GM23338 (cell line): ENCODE measurements around the gene NEK11. TPM values are rescaled to one million over a fixed set of nuclear protein-coding genes. Genes with fewer than 3 reads are reported as not detected.

Experiments used
- ATAC-seq: fragments of 200-7000 bp; cut with Tn5 transposase; 3 replicates; pipeline ENCODE4 v1.9.1; 2020
- DNase-seq: peaks from one replicate; pipeline ENCODE4 v3.0.0-alpha.2; 2015; ENCODE audit warnings: low spot score
- H2AFZ ChIP-seq: fragments of 200-600 bp; sonication (generic); 2 replicates; pipeline ENCODE4 v1.8.0; 2016; ENCODE audit warnings: antibody characterized with exemption, mild to moderate bottlenecking, moderate library complexity
- H3F3A ChIP-seq: fragments of 200-600 bp; sonication (generic); replicated peaks from 2 replicates; pipeline ENCODE4 v1.8.0; 2017; ENCODE audit warnings: antibody characterized with exemption, mixed run types, low read depth
- H3K27ac ChIP-seq: fragments of 200-600 bp; sonication (generic); 2 replicates; pipeline ENCODE4 v1.6.1; 2016; ENCODE audit warnings: low read depth
- H3K27me3 ChIP-seq: fragments of 200-600 bp; sonication (generic); 2 replicates; pipeline ENCODE4 v1.8.0; 2016; ENCODE audit warnings: mild to moderate bottlenecking, mixed run types, moderate library complexity; ENCODE audit not compliant: insufficient read depth
- H3K36me3 ChIP-seq: fragments of 200-600 bp; sonication (generic); 2 replicates; pipeline ENCODE4 v1.8.0; 2016; ENCODE audit warnings: mild to moderate bottlenecking; ENCODE audit not compliant: insufficient read depth
- H3K4me1 ChIP-seq: fragments of 200-600 bp; sonication (generic); 2 replicates; pipeline ENCODE4 v1.8.0; 2016; ENCODE audit warnings: mild to moderate bottlenecking, moderate library complexity; ENCODE audit not compliant: insufficient read depth
- H3K4me2 ChIP-seq: fragments of 200-600 bp; sonication (generic); 2 replicates; pipeline ENCODE4 v1.7.1; 2017; ENCODE audit warnings: mixed run types
- H3K4me3 ChIP-seq: fragments of 200-600 bp; sonication (generic); 2 replicates; pipeline ENCODE4 v1.6.1; 2016; ENCODE audit warnings: mixed run types
- H3K79me2 ChIP-seq: fragments of 200-600 bp; sonication (generic); replicated peaks from 2 replicates; pipeline ENCODE4 v1.8.0; 2017; ENCODE audit warnings: mild to moderate bottlenecking; ENCODE audit not compliant: insufficient read depth
- H3K9me2 ChIP-seq: fragments of 200-600 bp; sonication (generic); 2 replicates; pipeline ENCODE4 v1.8.0; 2017; ENCODE audit not compliant: insufficient read depth
- H4K20me1 ChIP-seq: fragments of 200-600 bp; sonication (generic); replicated peaks from 2 replicates; pipeline ENCODE4 v1.8.0; 2017; ENCODE audit warnings: mild to moderate bottlenecking; ENCODE audit not compliant: insufficient read depth
- H3K27ac Mint-ChIP-seq: 2 replicates; pipeline ENCODE4 v1.8.0; 2020; ENCODE audit warnings: inconsistent platforms, mild to moderate bottlenecking, moderate library complexity, mixed read lengths
- H3K27me3 Mint-ChIP-seq: 3 replicates; pipeline ENCODE4 v1.8.0; 2022; ENCODE audit warnings: low read depth, mild to moderate bottlenecking, moderate library complexity, mixed read lengths, inconsistent platforms; ENCODE audit not compliant: insufficient read depth, poor library complexity
- H3K36me3 Mint-ChIP-seq: 3 replicates; pipeline ENCODE4 v1.8.0; 2021; ENCODE audit warnings: low read depth, mild to moderate bottlenecking, inconsistent platforms, moderate library complexity, mixed read lengths
- H3K4me1 Mint-ChIP-seq: 3 replicates; pipeline ENCODE4 v1.8.0; 2020; ENCODE audit warnings: mild to moderate bottlenecking, inconsistent platforms, mixed read lengths
- H3K4me3 Mint-ChIP-seq: 3 replicates; pipeline ENCODE4 v1.8.0; 2021; ENCODE audit warnings: moderate library complexity, mild to moderate bottlenecking, inconsistent platforms, mixed read lengths
- H3K9me3 Mint-ChIP-seq: 3 replicates; pipeline ENCODE4 v1.8.0; 2020; ENCODE audit warnings: moderate library complexity, mild to moderate bottlenecking, inconsistent platforms, mixed read lengths
- CREB1 ChIP-seq: fragments of 250-450 bp; sonication (Bioruptor Pico); IDR thresholded peaks from 2 replicates; pipeline ENCODE4 v1.5.0; 2020; ENCODE audit warnings: low read depth, mild to moderate bottlenecking, moderate library complexity
- CTCF ChIP-seq, 2 experiments: fragments of 200-600 bp in 1 of 2; sonication (generic) in 1 of 2; conservative IDR thresholded peaks; 2 replicates each; pipeline versions ENCODE4 v1.5.1 to v1.6.1; 2016 to 2017; ENCODE audit warnings: antibody characterized with exemption in 2 of 2, low read depth in 2 of 2, mild to moderate bottlenecking in 2 of 2, moderate library complexity in 1 of 2
- ETS1 ChIP-seq: IDR thresholded peaks from 2 replicates; pipeline ENCODE4 v1.6.1; 2016; ENCODE audit warnings: antibody characterized with exemption
- EZH2 ChIP-seq: fragments of 200-600 bp; sonication (generic); IDR thresholded peaks from one replicate; pipeline ENCODE4 v1.8.0; 2017; ENCODE audit warnings: antibody characterized with exemption, mild to moderate bottlenecking, low read depth; ENCODE audit not compliant: unreplicated experiment
- EZH2phosphoT487 ChIP-seq: fragments of 200-600 bp; sonication (generic); IDR thresholded peaks from one replicate; pipeline ENCODE4 v1.8.1; 2018; ENCODE audit warnings: antibody characterized with exemption; ENCODE audit not compliant: unreplicated experiment
- JUNB ChIP-seq: IDR thresholded peaks from one replicate; pipeline ENCODE4 v1.6.1; 2016; ENCODE audit warnings: antibody characterized with exemption; ENCODE audit not compliant: unreplicated experiment
- NANOG ChIP-seq: IDR thresholded peaks from 2 replicates; pipeline ENCODE4 v1.6.1; 2016; ENCODE audit warnings: antibody characterized with exemption, borderline replicate concordance
- POLR2AphosphoS5 ChIP-seq: IDR thresholded peaks from 2 replicates; pipeline ENCODE4 v1.6.1; 2016; ENCODE audit warnings: antibody characterized with exemption, low read depth
- REST ChIP-seq: IDR thresholded peaks from one replicate; pipeline ENCODE4 v1.6.1; 2018; ENCODE audit warnings: antibody characterized with exemption; ENCODE audit not compliant: unreplicated experiment
- STAT1 ChIP-seq: IDR thresholded peaks from one replicate; pipeline ENCODE4 v1.6.1; 2016; ENCODE audit warnings: antibody characterized with exemption; ENCODE audit not compliant: unreplicated experiment
- ZNF114 ChIP-seq: fragments of 250-450 bp; sonication (Bioruptor Pico); IDR thresholded peaks from 2 replicates; pipeline ENCODE4 v1.5.0; 2020; ENCODE audit warnings: mild to moderate bottlenecking, moderate library complexity
- ZNF331 ChIP-seq: fragments of 250-450 bp; sonication (Bioruptor Pico); IDR thresholded peaks from 2 replicates; pipeline ENCODE4 v1.5.0; 2020; ENCODE audit warnings: low read depth, mild to moderate bottlenecking, moderate library complexity
- ZNF462 ChIP-seq: fragments of 250-450 bp; sonication (Bioruptor Pico); IDR thresholded peaks from 2 replicates; pipeline ENCODE4 v1.5.0; 2020; ENCODE audit warnings: mild to moderate bottlenecking, moderate library complexity
- polyA plus RNA-seq: library from polyadenylated mRNA; unstranded; fragments of >200 nt; fragmentation: Nextera tagmentation; extraction: Ambion mirVana; gene quantifications from 2 replicates; pipeline ENCODE4 v1.2.1, GENCODE V29; 2016
- total RNA-seq: library from RNA; depleted of rRNA; stranded (reverse); fragments of >200 nt; shearing (Covaris generic); gene quantifications from 2 replicates; pipeline ENCODE4 v1.2.3, GENCODE V29; 2014

Gene NEK11
- total and polyA plus RNA-seq, 2 experiments from 2014 or later, result 0.80 to 1.1 TPM

- H3K9me2 ChIP-seq, result no peaks in the 10 kb centered on the region
- H3K36me3 ChIP-seq, result 0 out of 2 replicates have a peak, but pooled peaks cover 5% of the 10 kb centered on the region
- DNase-seq (no peak), ATAC-seq (no peak)
- no peak overlapping the region for H2AFZ ChIP-seq
- peaks cover 5% of the 10 kb centered on the region; the same call in 2 of the 3 replicates for H3K4me1 Mint-ChIP-seq
- TF ChIP-seq REST (no peak), EZH2phosphoT487 (no peak), NANOG (no peak), CTCF (conservative IDR thresholded peaks at IDR 0.05; ENCODE audit: low read depth in 2 of 2) (no peak), STAT1 (no peak), JUNB (no peak), CREB1 (CRISPR knock-in tag) (no peak), ZNF462 (CRISPR knock-in tag) (no peak), ZNF114 (CRISPR knock-in tag) (no peak), ETS1 (no peak), ZNF331 (no peak), EZH2 (no peak), POLR2AphosphoS5 (no peak)
- no peaks in the 10 kb centered on the region for H3K4me1 ChIP-seq
- H3K4me3 ChIP-seq, result no peak overlapping the region
- no peak overlapping the region for H3K27ac ChIP-seq
- no peak overlapping the region for H3K4me3 Mint-ChIP-seq
- H3K27me3 ChIP-seq, result no peaks in the 10 kb centered on the region
- H3F3A ChIP-seq, result no peaks in the 10 kb centered on the region
- H3K27ac Mint-ChIP-seq, result no peak overlapping the region; the same call in 1 of the 2 replicates
- H3K4me2 ChIP-seq, result no peak overlapping the region
- no peaks in the 10 kb centered on the region for H3K79me2 ChIP-seq
- H3K27me3 Mint-ChIP-seq, result no peaks in the 10 kb centered on the region
- no peaks in the 10 kb centered on the region for H4K20me1 ChIP-seq
- no peaks in the 10 kb centered on the region for H3K9me3 Mint-ChIP-seq
- H3K36me3 Mint-ChIP-seq, result peaks cover 11% of the 10 kb centered on the region
These were observed 36.4 kb upstream of the NEK11 start for GRCh38 chr3:130990282-130990681.
